ENCODE results near the gene FAM110C. TPM values are rescaled to one million over a fixed set of nuclear protein-coding genes. Genes with fewer than 3 reads are reported as not detected.

The FAM110C gene
- total RNA-seq, 1 experiment from 2014 or later: 3.9 TPM

DNA sequence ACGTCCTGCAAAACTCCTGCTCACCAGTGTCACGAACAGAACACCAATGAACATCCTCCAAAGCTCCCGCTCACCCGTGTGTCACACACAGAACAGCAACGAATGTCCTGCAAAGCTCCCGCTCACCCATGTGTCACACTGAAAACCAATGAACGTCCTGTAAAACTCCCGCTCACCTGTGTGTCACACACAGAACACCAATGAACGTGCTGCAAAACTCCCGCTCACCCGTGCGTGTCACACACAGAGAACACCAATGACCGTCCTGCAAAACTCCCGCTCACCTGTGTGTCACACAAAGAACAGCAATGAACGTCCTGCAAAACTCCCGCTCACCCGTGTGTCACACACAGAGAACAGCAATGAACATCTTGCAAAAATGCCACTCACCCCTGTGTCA is 20.5 kb upstream of the FAM110C start:
- Mint-ChIP-seq H3K27me3 (ENCODE audit: insufficient read depth, unreplicated experiment) (peaks cover 3% of the 10 kb centered on the region), H3K9me3 (ENCODE audit: unreplicated experiment) (no peaks in the 10 kb centered on the region), H3K27ac (ENCODE audit: unreplicated experiment) (no peak overlapping the region), H3K4me3 (ENCODE audit: unreplicated experiment) (no peak overlapping the region), H3K36me3 (ENCODE audit: insufficient read depth, unreplicated experiment) (no peaks in the 10 kb centered on the region), H3K4me1 (ENCODE audit: low read depth, unreplicated experiment) (no peaks in the 10 kb centered on the region)
- BruUV-seq (replicated peaks): no TSS peak
- POLR2A ChIA-PET: no interaction called here
- CTCF ChIA-PET: no interaction called here
- H3K9me3 ChIP-seq: no peaks in the 10 kb centered on the region
- no peak overlapping the region for H3K4me3 ChIP-seq (ENCODE audit: low read depth, low read length)
- TF ChIP-seq, protein P1, sequence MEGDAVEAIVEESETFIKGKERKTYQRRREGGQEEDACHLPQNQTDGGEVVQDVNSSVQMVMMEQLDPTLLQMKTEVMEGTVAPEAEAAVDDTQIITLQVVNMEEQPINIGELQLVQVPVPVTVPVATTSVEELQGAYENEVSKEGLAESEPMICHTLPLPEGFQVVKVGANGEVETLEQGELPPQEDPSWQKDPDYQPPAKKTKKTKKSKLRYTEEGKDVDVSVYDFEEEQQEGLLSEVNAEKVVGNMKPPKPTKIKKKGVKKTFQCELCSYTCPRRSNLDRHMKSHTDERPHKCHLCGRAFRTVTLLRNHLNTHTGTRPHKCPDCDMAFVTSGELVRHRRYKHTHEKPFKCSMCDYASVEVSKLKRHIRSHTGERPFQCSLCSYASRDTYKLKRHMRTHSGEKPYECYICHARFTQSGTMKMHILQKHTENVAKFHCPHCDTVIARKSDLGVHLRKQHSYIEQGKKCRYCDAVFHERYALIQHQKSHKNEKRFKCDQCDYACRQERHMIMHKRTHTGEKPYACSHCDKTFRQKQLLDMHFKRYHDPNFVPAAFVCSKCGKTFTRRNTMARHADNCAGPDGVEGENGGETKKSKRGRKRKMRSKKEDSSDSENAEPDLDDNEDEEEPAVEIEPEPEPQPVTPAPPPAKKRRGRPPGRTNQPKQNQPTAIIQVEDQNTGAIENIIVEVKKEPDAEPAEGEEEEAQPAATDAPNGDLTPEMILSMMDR (IDR thresholded peaks at IDR 0.05; ENCODE audit: insufficient read depth in 1 of 2, low read depth in 1 of 2, low read length in 1 of 2, severe bottlenecking in 1 of 2, unreplicated experiment in 1 of 2): no peak
- H3K36me3 ChIP-seq (ENCODE audit: control insufficient read depth, insufficient read depth, low read length): no peaks in the 10 kb centered on the region
- H3K27me3 ChIP-seq (replicated peaks; ENCODE audit: control insufficient read depth, insufficient read depth, low read length): no peaks in the 10 kb centered on the region
- no peaks in the 10 kb centered on the region for H3K4me1 ChIP-seq
- no peak for DNase-seq
- intact Hi-C loops (cut with micrococcal nuclease; ENCODE audit: unreplicated experiment): no loop called here

DNA sequence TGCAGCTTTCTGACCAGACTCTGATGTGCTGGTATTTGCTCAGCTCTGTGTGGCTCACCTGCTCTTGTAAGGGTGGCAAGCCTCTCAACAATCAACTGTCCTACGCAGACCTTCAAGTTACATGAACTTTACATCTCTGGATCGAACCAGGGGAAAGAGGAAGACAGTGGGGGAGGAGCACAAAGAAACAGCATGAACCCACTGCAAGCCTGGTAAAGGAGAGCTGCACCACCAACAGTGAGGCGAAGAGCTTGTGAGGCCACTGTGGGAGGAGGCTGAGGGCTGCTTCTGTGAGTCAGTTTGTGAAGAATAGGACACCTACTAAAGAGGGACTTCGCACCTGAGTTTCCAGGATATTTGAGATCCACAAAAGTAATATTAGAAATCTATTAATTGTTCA is 18.8 kb upstream of the FAM110C start:
- TF ChIP-seq, protein P1 (IDR thresholded peaks at IDR 0.05; ENCODE audit: insufficient read depth in 1 of 2, low read depth in 1 of 2, low read length in 1 of 2, severe bottlenecking in 1 of 2, unreplicated experiment in 1 of 2): no peak
- Histone ChIP-seq H3K36me3 (ENCODE audit: control insufficient read depth, insufficient read depth, low read length) (no peaks in the 10 kb centered on the region), H3K27me3 (replicated peaks; ENCODE audit: control insufficient read depth, insufficient read depth, low read length) (no peaks in the 10 kb centered on the region), H3K4me3 (ENCODE audit: low read depth, low read length) (no peak overlapping the region), H3K4me1 (no peaks in the 10 kb centered on the region), H3K9me3 (no peaks in the 10 kb centered on the region)
- DNase-seq: no peak
- Mint-ChIP-seq H3K9me3 (ENCODE audit: unreplicated experiment) (peaks cover 12% of the 10 kb centered on the region), H3K4me3 (ENCODE audit: unreplicated experiment) (no peak overlapping the region), H3K36me3 (ENCODE audit: insufficient read depth, unreplicated experiment) (no peaks in the 10 kb centered on the region), H3K27me3 (ENCODE audit: insufficient read depth, unreplicated experiment) (peaks cover 8% of the 10 kb centered on the region), H3K27ac (ENCODE audit: unreplicated experiment) (no peak overlapping the region), H3K4me1 (ENCODE audit: low read depth, unreplicated experiment) (no peaks in the 10 kb centered on the region)
- POLR2A ChIA-PET: no interaction called here
- no TSS peak for BruUV-seq (replicated peaks)
- CTCF ChIA-PET: no interaction called here
- intact Hi-C loops (cut with micrococcal nuclease; ENCODE audit: unreplicated experiment): no loop called here

DNA sequence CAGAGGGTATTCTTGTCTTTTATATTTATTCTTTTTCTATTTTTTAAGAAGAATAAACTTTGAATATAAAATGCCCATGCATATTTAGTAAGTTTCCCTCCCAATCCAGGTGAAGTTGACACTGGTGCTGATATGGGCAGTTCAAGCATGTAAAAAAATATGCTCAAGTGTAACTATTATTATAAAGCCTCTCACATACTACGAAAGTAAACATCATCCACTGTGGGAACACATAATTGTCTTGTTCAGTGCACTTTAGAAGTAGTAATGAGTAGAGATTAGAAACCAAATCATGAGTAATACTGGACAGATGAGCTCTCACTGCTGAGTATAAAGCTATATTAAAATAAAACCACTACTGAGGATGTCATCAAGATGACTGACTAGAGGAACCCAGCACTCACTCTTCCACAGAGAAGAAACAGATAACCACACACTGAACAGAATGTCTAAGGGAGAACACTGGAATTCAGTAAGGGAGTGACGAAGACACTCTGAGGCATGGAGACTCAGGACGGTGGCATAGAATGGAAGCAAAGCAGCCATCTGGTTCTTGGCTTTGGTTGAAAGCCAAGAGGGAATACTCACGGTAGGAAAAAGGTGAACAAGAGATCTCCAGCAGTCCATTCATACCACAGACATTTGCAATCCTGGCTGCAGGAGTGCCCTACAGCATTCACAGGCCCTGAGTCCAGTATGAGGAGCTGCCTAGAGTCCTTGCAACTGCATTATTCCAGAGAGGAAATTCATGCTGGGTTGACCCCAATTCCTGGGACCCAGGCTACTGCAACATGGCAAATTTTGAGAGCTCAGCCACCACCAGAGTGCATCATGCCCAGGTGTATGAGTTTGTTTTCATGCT is 9.5 kb upstream of the FAM110C start:
- Histone ChIP-seq H3K36me3 (ENCODE audit: control insufficient read depth, insufficient read depth, low read length) (no peaks in the 10 kb centered on the region), H3K4me1 (no peaks in the 10 kb centered on the region), H3K4me3 (ENCODE audit: low read depth, low read length) (no peak overlapping the region), H3K27me3 (replicated peaks; ENCODE audit: control insufficient read depth, insufficient read depth, low read length) (no peaks in the 10 kb centered on the region), H3K9me3 (peaks cover 22% of the 10 kb centered on the region; the same call in 1 of the 2 replicates)
- no peak overlapping the region for H3K27ac Mint-ChIP-seq (ENCODE audit: unreplicated experiment)
- ChIA-PET CTCF (no interaction called here), POLR2A (no interaction called here)
- H3K36me3 Mint-ChIP-seq (ENCODE audit: insufficient read depth, unreplicated experiment): no peaks in the 10 kb centered on the region
- no peak overlapping the region for H3K4me3 Mint-ChIP-seq (ENCODE audit: unreplicated experiment)
- no TSS peak for BruUV-seq (replicated peaks)
- H3K9me3 Mint-ChIP-seq (ENCODE audit: unreplicated experiment): peaks cover 26% of the 10 kb centered on the region
- peaks cover 7% of the 10 kb centered on the region for H3K27me3 Mint-ChIP-seq (ENCODE audit: insufficient read depth, unreplicated experiment)
- intact Hi-C loops (cut with micrococcal nuclease; ENCODE audit: unreplicated experiment): no loop called here
- TF ChIP-seq, protein P1 (IDR thresholded peaks at IDR 0.05; ENCODE audit: insufficient read depth in 1 of 2, low read depth in 1 of 2, low read length in 1 of 2, severe bottlenecking in 1 of 2, unreplicated experiment in 1 of 2): no peak
- no peaks in the 10 kb centered on the region for H3K4me1 Mint-ChIP-seq (ENCODE audit: low read depth, unreplicated experiment)
- no peak for DNase-seq

All from Caco-2 (cell line).